Measurements from ENCODE around the gene HERC4. TPM values are rescaled to one million over a fixed set of nuclear protein-coding genes. Genes with fewer than 3 reads are reported as not detected.

Gene HERC4
- total and polyA plus RNA-seq, 9 of the 15 experiments (the other 6 are each of a cell fraction or from before 2014, with no cell fraction given): 12.5 to 33.5 (median 22.8) TPM

DNA sequence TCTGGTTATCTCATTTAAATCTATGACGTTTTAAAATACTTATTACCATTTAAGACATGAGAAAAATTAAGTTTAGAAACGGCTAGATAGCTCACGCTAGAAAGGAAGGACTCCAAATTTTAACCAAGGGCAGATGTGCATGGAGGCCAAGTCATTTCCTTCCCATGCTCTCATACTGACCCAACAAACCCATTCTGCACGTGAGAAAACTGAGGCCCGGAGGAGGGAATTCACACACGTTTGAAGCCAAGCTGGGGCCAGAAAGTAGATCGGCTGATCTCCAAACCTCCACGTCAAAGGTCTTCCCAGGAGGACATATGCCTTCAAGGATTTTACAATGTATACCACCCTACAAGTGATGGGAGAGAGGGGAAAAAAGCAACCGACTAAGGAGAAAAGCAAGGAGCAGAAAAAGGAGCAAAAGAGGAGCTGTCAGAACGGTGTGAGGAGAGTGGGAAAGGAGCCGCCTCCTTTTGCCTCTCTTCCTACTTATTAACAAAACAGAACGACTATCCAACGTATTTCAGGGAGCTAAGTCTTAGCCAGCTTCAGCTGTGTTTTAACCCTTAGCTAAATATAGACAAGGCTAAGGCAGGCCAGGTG is 191.3 kb downstream of the HERC4 start (continued):
- TF ChIP-seq, protein P1, sequence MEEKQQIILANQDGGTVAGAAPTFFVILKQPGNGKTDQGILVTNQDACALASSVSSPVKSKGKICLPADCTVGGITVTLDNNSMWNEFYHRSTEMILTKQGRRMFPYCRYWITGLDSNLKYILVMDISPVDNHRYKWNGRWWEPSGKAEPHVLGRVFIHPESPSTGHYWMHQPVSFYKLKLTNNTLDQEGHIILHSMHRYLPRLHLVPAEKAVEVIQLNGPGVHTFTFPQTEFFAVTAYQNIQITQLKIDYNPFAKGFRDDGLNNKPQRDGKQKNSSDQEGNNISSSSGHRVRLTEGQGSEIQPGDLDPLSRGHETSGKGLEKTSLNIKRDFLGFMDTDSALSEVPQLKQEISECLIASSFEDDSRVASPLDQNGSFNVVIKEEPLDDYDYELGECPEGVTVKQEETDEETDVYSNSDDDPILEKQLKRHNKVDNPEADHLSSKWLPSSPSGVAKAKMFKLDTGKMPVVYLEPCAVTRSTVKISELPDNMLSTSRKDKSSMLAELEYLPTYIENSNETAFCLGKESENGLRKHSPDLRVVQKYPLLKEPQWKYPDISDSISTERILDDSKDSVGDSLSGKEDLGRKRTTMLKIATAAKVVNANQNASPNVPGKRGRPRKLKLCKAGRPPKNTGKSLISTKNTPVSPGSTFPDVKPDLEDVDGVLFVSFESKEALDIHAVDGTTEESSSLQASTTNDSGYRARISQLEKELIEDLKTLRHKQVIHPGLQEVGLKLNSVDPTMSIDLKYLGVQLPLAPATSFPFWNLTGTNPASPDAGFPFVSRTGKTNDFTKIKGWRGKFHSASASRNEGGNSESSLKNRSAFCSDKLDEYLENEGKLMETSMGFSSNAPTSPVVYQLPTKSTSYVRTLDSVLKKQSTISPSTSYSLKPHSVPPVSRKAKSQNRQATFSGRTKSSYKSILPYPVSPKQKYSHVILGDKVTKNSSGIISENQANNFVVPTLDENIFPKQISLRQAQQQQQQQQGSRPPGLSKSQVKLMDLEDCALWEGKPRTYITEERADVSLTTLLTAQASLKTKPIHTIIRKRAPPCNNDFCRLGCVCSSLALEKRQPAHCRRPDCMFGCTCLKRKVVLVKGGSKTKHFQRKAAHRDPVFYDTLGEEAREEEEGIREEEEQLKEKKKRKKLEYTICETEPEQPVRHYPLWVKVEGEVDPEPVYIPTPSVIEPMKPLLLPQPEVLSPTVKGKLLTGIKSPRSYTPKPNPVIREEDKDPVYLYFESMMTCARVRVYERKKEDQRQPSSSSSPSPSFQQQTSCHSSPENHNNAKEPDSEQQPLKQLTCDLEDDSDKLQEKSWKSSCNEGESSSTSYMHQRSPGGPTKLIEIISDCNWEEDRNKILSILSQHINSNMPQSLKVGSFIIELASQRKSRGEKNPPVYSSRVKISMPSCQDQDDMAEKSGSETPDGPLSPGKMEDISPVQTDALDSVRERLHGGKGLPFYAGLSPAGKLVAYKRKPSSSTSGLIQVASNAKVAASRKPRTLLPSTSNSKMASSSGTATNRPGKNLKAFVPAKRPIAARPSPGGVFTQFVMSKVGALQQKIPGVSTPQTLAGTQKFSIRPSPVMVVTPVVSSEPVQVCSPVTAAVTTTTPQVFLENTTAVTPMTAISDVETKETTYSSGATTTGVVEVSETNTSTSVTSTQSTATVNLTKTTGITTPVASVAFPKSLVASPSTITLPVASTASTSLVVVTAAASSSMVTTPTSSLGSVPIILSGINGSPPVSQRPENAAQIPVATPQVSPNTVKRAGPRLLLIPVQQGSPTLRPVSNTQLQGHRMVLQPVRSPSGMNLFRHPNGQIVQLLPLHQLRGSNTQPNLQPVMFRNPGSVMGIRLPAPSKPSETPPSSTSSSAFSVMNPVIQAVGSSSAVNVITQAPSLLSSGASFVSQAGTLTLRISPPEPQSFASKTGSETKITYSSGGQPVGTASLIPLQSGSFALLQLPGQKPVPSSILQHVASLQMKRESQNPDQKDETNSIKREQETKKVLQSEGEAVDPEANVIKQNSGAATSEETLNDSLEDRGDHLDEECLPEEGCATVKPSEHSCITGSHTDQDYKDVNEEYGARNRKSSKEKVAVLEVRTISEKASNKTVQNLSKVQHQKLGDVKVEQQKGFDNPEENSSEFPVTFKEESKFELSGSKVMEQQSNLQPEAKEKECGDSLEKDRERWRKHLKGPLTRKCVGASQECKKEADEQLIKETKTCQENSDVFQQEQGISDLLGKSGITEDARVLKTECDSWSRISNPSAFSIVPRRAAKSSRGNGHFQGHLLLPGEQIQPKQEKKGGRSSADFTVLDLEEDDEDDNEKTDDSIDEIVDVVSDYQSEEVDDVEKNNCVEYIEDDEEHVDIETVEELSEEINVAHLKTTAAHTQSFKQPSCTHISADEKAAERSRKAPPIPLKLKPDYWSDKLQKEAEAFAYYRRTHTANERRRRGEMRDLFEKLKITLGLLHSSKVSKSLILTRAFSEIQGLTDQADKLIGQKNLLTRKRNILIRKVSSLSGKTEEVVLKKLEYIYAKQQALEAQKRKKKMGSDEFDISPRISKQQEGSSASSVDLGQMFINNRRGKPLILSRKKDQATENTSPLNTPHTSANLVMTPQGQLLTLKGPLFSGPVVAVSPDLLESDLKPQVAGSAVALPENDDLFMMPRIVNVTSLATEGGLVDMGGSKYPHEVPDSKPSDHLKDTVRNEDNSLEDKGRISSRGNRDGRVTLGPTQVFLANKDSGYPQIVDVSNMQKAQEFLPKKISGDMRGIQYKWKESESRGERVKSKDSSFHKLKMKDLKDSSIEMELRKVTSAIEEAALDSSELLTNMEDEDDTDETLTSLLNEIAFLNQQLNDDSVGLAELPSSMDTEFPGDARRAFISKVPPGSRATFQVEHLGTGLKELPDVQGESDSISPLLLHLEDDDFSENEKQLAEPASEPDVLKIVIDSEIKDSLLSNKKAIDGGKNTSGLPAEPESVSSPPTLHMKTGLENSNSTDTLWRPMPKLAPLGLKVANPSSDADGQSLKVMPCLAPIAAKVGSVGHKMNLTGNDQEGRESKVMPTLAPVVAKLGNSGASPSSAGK (IDR thresholded peaks at IDR 0.05): no peak
- TF ChIP-seq, protein P2, sequence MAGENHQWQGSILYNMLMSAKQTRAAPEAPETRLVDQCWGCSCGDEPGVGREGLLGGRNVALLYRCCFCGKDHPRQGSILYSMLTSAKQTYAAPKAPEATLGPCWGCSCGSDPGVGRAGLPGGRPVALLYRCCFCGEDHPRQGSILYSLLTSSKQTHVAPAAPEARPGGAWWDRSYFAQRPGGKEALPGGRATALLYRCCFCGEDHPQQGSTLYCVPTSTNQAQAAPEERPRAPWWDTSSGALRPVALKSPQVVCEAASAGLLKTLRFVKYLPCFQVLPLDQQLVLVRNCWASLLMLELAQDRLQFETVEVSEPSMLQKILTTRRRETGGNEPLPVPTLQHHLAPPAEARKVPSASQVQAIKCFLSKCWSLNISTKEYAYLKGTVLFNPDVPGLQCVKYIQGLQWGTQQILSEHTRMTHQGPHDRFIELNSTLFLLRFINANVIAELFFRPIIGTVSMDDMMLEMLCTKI (IDR thresholded peaks at IDR 0.05; ENCODE audit: partially characterized antibody): no peak
- TF ChIP-seq XRCC5 (IDR thresholded peaks at IDR 0.05; ENCODE audit: low read depth, low read length) (0 out of 2 replicates have a peak, but pooled peaks have one; percentile 17), ZNF282 (CRISPR knock-in tag; IDR thresholded peaks at IDR 0.05) (no peak), YBX1 (IDR thresholded peaks at IDR 0.05) (no peak), BCOR (IDR thresholded peaks at IDR 0.05) (peak; percentile 95), KDM1A (IDR thresholded peaks at IDR 0.05) (peak; percentile 84 to 89), SMARCA5 (IDR thresholded peaks at IDR 0.05) (0 out of 2 replicates have a peak, but pooled peaks have one; percentile 46), ZNF316 (IDR thresholded peaks at IDR 0.05) (no peak), HDAC2 (IDR thresholded peaks at IDR 0.05) (peak; percentile 78), MCM2 (IDR thresholded peaks at IDR 0.05; ENCODE audit: low read depth) (no peak)
- TF ChIP-seq, protein P3, sequence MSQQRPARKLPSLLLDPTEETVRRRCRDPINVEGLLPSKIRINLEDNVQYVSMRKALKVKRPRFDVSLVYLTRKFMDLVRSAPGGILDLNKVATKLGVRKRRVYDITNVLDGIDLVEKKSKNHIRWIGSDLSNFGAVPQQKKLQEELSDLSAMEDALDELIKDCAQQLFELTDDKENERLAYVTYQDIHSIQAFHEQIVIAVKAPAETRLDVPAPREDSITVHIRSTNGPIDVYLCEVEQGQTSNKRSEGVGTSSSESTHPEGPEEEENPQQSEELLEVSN (IDR thresholded peaks at IDR 0.05; ENCODE audit: borderline replicate concordance in 1 of 2, extremely low read depth in 1 of 2, insufficient read depth in 1 of 2, insufficient read length in 1 of 2, low read depth in 1 of 2, low read length in 1 of 2, poor library complexity in 1 of 2, severe bottlenecking in 1 of 2): peak in 1 of 2 experiments; percentile 72
- TF ChIP-seq, protein P4, sequence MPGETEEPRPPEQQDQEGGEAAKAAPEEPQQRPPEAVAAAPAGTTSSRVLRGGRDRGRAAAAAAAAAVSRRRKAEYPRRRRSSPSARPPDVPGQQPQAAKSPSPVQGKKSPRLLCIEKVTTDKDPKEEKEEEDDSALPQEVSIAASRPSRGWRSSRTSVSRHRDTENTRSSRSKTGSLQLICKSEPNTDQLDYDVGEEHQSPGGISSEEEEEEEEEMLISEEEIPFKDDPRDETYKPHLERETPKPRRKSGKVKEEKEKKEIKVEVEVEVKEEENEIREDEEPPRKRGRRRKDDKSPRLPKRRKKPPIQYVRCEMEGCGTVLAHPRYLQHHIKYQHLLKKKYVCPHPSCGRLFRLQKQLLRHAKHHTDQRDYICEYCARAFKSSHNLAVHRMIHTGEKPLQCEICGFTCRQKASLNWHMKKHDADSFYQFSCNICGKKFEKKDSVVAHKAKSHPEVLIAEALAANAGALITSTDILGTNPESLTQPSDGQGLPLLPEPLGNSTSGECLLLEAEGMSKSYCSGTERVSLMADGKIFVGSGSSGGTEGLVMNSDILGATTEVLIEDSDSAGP (CRISPR knock-in tag; IDR thresholded peaks at IDR 0.05): no peak
